Lower lobe of right lung (tissue), 2 donors: ENCODE data around the gene LPIN1. TPM values are rescaled to one million over a fixed set of nuclear protein-coding genes. Genes with fewer than 3 reads are reported as not detected.

Experiments
- ATAC-seq, 2 donors: fragments of 200-7000 bp; cut with Tn5 transposase; one replicate each; pipeline ENCODE4 v1.9.1; 2020 to 2022; ENCODE audit warnings: mild to moderate bottlenecking in 2 of 2, moderate library complexity in 2 of 2
- DNase-seq: peaks from one replicate; pipeline ENCODE4 v3.0.0-alpha.2; 2020
- H3K27ac ChIP-seq: fragments of 200-600 bp; one replicate; pipeline ENCODE4 v1.8.0; 2022
- H3K27me3 ChIP-seq: fragments of 200-600 bp; one replicate; pipeline ENCODE4 v1.8.0; 2022; ENCODE audit warnings: low read depth
- H3K36me3 ChIP-seq: fragments of 200-600 bp; one replicate; pipeline ENCODE4 v1.8.0; 2022; ENCODE audit warnings: mild to moderate bottlenecking
- H3K4me1 ChIP-seq: fragments of 200-600 bp; one replicate; pipeline ENCODE4 v1.8.0; 2022
- H3K4me3 ChIP-seq: fragments of 200-600 bp; one replicate; pipeline ENCODE4 v1.8.0; 2022; ENCODE audit warnings: mild to moderate bottlenecking
- H3K9me3 ChIP-seq: fragments of 200-600 bp; one replicate; pipeline ENCODE4 v1.8.0; 2022
- CTCF ChIP-seq: fragments of 200-600 bp; IDR thresholded peaks from one replicate; pipeline ENCODE4 v1.8.0; 2022; ENCODE audit warnings: antibody characterized with exemption, mild to moderate bottlenecking
- intact Hi-C: fragments of 100-400 bp; cut with DNase I; formaldehyde crosslinking; loops from one replicate; pipeline ENCODE4 v1.11.0; 2022
- total RNA-seq: library from RNA; stranded (reverse); fragmentation: NEBNext Ultra II Directional; extraction: Animal tissue kit (Norgen Biotek cat#: 25700); gene quantifications from one replicate; pipeline ENCODE4 v1.2.1, GENCODE V29; 2021
- donor health status: DM: no; HTN: yes; CAD: no; lungs with severe emphysema.

LPIN1 gene
- total RNA-seq, 1 donor from 2014 or later, result 52.7 TPM

- Histone ChIP-seq H3K4me3 (no peak overlapping the region), H3K36me3 (peaks cover 86% of the 10 kb centered on the region), H3K4me1 (no peaks in the 10 kb centered on the region), H3K27ac (no peak overlapping the region), H3K27me3 (no peaks in the 10 kb centered on the region), H3K9me3 (no peaks in the 10 kb centered on the region)
- intact Hi-C loops, result no loop called here
- no peak for DNase-seq
- no peak for TF ChIP-seq CTCF
- ATAC-seq, result no peak
These were observed 24.2 kb downstream of the LPIN1 start for GRCh38 chr2:11770531-11771188.

GRCh38 chr2:11771971-11772615 lies 25.7 kb downstream of the LPIN1 start:
- ATAC-seq (no peak), DNase-seq (no peak)
- Histone ChIP-seq H3K27me3 (no peaks in the 10 kb centered on the region), H3K27ac (no peak overlapping the region), H3K4me1 (no peaks in the 10 kb centered on the region), H3K9me3 (no peaks in the 10 kb centered on the region), H3K4me3 (no peak overlapping the region), H3K36me3 (peaks cover 83% of the 10 kb centered on the region)
- TF ChIP-seq CTCF, result no peak
- intact Hi-C loops, result no loop called here

GRCh38 chr2:11773111-11773510 lies 26.7 kb downstream of the LPIN1 start:
- no peak for TF ChIP-seq CTCF
- Histone ChIP-seq H3K36me3 (peaks cover 77% of the 10 kb centered on the region), H3K27me3 (no peaks in the 10 kb centered on the region), H3K27ac (no peak overlapping the region), H3K4me3 (no peak overlapping the region), H3K9me3 (no peaks in the 10 kb centered on the region), H3K4me1 (no peaks in the 10 kb centered on the region)
- intact Hi-C loops, result no loop called here
- ATAC-seq (no peak), DNase-seq (no peak)

GRCh38 chr2:11773747-11774525 lies 27.5 kb downstream of the LPIN1 start:
- intact Hi-C loops, result no loop called here
- Histone ChIP-seq H3K9me3 (no peaks in the 10 kb centered on the region), H3K36me3 (peaks cover 73% of the 10 kb centered on the region), H3K27me3 (no peaks in the 10 kb centered on the region), H3K4me3 (no peak overlapping the region), H3K4me1 (peaks cover 5% of the 10 kb centered on the region), H3K27ac (no peak overlapping the region)
- TF ChIP-seq CTCF, result no peak
- no peak for ATAC-seq
- DNase-seq, result no peak

GRCh38 chr2:11774600-11774999 lies 28.2 kb downstream of the LPIN1 start:
- intact Hi-C loops, result no loop called here
- Histone ChIP-seq H3K27ac (no peak overlapping the region), H3K4me1 (peaks cover 11% of the 10 kb centered on the region), H3K4me3 (no peak overlapping the region), H3K36me3 (peaks cover 73% of the 10 kb centered on the region), H3K9me3 (no peaks in the 10 kb centered on the region), H3K27me3 (no peaks in the 10 kb centered on the region)
- TF ChIP-seq CTCF, result no peak
- no peak for ATAC-seq
- no peak for DNase-seq
